T-helper 2 cell treated with Interferon-gamma antibody and Interleukin-4, amounts not matched to agents 100 ng/mL and 5 ng/mL, for 36 hours (primary cell): ENCODE results near the gene TSPAN9. TPM values are rescaled to one million over a fixed set of nuclear protein-coding genes. Genes with fewer than 3 reads are reported as not detected.

Experiments used
- intact Hi-C: fragments of 100-400 bp; cut with micrococcal nuclease; formaldehyde crosslinking; loops from one replicate; pipeline ENCODE4 v1.15.1; 2023
- total RNA-seq: library from RNA; stranded (reverse); gene quantifications from 2 replicates; pipeline ENCODE4 v1.2.3, GENCODE V29; 2022

Gene TSPAN9
- total RNA-seq, 1 donor from 2014 or later, result not detected

DNA sequence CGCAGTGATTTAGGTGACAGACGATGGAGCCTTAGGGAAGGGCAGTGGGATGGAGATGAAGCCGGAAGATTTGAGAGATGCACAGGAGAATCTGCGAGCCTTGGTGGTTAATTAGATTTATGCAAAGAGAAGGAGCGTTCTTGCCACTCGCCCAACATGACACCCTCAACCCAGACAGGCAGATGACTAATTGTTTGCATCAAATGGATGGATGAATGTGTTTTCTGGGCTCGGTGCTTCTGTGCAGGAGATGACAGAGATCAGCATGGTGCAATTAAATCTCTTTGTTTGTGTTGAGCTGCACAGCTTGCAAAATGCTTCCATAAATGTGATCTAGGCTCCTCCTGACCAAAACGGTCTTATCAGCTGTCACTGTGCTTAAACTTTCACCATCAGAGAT is 211.5 kb downstream of the TSPAN9 start:
- intact Hi-C loops, result no loop called here

DNA sequence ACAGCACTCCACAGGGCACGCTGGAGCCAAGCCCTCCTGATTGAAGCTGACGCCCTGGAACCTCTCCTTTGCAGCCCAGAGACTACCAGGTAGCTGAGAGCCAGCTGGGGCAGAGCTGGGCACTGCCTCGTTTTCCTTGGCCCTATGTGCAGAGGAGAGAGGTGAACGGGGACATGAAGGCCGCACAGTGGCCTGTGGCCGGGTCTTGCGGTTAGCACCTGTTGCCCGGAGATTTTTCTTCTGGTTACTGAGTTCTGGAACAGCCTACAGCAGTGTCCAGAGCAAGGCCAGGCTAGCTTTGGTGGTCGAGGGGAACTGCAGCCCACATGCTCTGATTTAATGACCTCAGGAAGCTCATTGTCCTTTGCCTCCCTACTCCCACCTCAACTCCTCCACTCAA is 212.5 kb downstream of the TSPAN9 start:
- intact Hi-C loops, result no loop called here

DNA sequence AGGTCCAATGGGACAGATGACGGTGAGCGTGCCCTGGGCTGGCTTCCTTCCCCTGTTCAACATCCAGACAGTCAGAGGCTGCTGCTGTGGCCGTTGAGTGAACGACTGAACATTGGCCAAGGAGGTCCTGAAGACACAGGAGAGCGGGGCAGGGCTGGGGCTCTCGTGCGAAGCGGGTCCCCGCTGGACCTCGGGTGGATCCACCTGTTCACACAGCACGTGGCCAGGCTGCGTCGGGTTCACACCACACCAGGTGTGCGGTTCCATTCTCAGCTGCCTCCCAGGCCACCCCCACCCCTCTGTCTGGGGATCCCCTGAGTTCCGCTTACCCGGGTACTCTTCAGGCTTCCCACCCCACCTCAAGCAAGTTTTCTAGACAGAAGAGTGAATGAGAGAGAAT is 214.8 kb downstream of the TSPAN9 start:
- intact Hi-C loops, result no loop called here

DNA sequence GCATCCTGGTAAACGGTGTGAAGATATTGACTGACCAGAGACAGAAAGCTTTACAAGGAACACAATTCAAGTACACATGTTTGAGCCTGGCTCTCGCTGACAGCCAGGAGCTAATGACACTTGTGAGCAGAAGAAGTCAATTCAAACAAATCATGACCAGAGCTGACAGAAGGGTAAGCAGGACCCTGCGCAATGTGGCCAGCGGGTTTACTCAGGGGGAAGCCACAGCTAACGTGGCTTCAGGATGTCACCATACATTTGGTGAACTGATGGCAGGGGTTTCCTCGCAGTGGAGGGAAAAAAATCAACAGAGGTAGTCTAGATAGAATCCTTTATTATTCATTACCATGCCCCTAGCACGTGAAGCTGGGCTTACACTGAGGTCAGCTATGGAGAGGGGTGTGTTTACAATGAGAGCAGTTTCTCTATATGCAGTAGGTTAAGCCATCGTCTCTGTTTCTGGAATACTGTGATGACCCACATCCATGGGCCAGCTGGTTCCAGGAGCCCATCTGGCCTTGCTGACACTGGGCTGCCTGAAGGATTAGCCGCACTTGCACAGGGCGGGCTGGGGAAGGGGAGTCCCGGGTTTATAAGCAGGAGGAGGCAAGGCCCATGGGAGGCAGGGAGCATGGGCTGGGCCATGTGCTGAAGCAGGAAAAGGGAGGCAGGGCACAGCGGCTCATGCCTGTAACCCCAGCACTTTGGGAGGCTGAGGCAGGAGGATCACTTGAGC is 215.7 kb downstream of the TSPAN9 start:
- intact Hi-C loops, result no loop called here

DNA sequence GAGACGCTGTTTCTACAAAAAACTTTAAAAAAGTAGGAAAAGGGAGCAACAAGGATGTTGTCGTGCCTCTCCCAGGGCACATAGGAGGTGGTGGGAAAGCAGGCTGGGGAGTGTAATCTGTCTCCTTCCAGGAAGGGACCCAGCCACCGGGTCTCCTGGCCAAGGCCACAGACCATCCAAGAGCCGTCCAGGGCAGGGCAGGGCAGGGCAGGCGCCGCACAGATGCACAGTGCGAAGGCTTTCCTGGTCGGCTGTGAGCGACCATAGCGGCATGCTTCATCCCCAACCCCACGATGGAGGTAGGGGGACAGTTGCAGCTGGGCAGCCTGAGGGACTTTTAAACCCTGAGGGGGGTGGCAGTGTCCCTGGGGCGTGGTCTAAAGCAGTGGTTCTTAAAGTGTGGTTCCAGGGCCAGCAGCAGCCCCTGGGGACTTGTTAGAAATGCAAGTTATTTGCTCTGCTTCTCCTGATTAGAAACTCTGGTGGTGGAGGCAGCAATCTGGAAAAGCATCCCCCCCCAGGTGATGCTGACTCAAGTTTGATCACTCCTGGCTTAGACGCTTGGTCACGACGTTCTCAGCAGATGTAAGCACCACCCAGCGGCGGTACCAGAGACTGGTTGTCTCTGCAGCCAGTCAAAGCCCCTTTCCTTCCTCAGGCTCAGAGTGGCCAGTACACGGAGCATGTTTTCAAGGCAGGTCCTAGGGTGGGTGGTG is 216.4 kb downstream of the TSPAN9 start:
- intact Hi-C loops, result no loop called here

DNA sequence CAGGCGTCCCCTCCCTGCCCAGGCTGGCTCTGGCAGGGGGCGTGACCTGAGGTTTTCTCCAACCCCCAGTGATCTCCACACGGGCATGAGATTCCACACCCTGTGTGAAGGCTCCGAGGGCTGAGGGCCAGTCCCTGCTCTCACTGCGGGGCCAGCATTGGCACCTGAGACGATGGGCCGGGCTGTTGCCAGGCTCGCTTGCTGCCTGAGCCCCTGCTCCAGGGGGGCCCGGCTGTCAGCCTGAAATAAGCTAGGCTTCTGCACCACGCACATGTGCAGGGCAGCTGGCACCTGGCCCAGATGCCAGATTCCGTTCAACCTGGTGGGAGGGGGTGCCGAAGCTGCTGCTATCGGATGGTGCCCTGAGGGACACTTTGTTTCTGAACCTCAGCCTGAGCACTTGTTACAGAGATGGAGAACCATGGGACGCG is 217.3 kb downstream of the TSPAN9 start:
- intact Hi-C loops, result no loop called here

DNA sequence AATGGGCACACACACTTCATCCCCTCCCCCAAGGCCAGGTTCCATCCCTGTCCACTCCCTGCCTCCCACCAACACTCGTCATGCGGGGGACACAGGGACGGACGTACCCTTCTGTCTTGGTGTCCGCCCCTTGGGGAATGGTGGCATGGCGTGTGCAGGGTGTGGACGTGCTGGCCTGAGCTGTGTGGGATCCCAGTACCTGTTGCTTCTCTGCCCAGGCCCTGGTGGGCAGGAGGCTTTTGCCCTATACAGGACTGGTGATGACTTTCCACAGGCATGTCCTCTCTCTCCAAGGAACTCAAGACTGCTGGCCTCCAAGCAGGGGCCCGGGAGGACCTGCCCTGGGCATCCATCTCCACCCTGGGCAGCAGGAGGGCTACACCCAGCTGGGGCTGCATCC is 218.0 kb downstream of the TSPAN9 start:
- intact Hi-C loops, result no loop called here

DNA sequence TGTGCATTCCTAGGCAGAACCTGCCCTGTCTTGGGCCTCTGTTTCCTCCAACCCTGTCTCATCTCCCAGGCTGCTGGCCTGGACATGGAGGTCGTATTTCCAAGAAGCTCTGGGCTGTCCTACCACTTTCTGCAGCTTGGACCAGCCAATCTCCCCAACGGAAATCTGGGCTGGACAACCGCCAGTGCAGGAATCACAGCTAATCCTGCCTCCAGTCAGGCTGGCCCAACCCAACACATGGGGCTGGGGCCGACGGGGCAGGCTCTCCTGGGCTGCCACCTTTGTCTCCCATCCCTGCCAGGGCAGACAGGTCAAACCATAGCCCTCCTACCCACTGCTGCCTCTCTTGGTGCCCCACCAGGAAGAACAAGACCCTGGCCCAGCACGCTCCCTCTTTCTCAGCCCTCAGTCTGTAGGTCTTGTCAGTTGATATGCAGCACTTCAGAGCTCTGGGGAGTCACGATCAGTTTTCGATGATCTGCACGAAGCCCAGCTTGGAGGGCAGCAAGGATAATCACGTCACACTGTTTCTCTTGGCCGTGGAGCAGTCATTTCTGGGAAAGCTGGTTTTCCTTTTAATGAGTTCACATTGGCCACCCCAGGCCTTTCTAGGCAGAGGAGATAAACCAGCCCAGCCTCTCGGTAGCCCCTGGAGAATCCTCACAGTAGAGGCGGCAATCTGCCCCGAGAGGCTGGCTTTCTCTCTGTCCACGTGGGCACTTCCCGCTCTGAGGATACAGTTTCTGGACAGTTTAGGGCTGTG is 218.6 kb downstream of the TSPAN9 start:
- intact Hi-C loops, result no loop called here

DNA sequence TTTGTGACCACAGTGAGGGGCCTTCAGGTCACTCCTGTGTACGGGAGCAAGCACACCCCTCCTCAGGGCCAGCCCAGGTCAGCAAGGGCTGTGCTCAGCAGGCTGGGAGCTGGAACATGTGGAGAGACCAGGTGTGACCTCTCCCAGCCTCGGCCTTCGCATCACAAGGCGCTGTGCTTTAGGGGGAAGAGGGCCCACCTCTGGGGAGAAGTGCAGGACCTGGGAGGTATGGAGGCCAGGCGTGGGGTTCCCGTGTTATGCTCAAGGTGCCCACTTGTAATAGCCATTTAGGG is 219.2 kb downstream of the TSPAN9 start:
- intact Hi-C loops, result no loop called here

DNA sequence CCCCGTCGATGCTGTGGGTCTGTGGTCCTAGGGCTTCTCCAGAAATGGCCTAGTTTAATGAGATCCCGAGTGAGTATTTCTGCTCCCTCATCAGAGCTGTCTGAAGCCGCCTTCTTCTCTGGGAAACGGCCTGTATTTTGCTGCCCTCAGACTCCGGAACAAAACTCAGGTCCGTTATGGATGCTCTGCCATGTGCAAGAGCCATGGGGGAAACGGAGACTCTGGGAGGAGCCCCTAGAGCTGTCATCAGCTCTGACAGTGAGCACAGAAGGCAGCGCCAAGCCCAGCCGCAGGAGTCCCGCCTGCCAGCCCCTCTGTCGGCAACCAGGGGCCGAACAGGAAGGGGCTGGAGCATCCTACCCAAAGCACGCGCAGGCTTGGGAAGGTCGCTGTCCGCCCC is 221.4 kb downstream of the TSPAN9 start:
- intact Hi-C loops, result no loop called here

DNA sequence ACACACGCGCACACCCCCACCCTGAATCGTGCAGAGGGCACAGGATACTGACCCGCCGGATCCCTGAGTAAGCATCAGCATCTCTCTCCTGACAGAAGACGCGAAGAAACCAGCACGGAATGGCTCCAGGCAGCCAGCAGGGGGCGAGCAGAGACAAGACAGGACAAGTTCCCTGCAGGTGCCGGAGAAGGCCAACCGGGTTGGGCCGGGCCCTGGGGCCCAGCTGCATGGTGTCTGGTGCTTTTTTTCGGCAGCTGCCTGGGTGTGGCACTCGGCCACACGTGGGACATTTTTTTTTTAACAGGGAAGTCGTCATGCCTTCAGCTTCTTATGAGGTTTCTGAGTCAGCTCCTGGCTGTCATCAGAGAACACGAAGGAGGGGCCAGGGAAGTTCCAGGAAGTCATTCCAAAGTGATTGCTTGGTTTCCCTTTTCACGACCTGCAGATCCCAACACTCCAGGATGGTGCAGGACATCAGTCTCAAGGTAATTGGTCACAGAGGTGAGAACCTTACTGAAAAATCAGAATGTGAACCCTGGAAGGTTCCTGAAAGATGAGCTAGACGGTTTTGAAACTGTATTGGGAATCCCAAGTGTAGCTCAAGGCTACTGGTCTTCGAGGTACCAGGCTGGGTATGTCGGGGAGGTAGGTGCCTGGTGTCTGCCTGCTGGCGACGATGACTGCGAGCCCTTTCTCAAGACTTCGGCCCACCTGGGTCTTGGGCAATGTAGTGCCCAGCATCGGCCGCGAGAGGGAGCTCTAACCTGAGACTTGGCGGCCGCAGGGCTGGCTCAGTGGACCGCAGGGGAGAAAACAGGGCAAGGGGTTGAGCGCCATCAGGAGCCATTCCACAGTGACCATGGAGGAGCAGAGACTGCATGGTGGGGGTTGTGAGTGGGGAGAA is 223.0 kb downstream of the TSPAN9 start:
- intact Hi-C loops, result loop anchor here (1.0 to 10.0 kb wide), 2 partner anchors 345 to 477 kb away; no protein-coding TSS in a partner anchor

DNA sequence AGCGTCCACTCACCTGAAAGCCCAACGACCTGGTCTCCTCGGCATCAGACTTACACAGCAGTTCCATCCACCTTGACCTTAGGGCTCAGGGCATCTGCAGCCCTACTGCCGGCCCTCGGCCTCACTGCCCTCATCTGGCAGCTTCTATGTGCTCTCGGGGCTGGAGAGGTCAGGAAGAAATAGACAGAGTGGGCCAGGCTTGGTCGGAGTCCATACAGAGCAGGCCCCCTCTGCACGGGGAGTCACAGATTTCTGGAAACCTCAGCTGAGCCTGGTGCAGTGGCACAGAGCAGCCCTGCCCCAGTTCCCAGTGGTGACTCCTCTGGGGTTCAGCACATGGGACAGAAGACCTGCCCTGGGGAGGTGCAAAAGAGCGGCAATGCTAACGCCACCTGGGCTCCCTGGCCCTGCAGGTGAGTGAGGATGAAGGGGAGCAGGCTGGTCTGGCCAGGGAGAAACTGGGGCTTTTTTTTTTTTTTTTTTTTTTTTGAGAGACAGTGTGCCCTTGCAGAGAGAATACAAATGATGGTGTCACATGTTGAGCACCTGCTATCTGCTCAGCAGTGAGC is 223.7 kb downstream of the TSPAN9 start:
- intact Hi-C loops, result loop anchor here (1.0 to 10.0 kb wide), 2 partner anchors 344 to 476 kb away; no protein-coding TSS in a partner anchor

DNA sequence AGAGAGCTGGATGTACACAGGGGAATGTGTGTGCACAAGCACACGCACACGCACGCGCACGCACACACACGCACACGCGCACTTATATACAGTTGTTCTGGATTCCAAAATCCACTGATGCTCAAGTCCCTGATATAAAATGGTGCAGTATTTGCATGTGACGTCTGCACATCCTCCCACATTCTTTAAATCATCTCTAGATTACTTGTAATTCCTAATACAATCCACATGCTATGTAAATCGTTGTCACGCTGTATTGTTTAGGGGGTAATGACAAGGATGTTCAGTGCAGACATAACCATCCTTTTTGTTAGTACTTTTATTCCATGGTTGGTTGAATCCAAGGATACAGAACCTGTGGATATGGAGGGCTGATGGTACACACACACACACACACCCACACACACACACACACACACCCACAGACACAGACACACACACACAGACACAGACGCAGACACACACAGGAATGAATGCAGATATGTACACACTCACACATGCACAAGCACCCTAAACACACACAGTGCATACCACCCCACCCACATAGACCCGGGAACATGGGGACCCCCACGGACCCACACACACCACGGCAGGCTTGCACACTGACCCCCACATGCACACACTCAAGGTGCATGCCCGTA is 225.3 kb downstream of the TSPAN9 start:
- intact Hi-C loops, result loop anchor here (10.0 kb wide), 1 partner anchor 342 kb away; no protein-coding TSS in a partner anchor

DNA sequence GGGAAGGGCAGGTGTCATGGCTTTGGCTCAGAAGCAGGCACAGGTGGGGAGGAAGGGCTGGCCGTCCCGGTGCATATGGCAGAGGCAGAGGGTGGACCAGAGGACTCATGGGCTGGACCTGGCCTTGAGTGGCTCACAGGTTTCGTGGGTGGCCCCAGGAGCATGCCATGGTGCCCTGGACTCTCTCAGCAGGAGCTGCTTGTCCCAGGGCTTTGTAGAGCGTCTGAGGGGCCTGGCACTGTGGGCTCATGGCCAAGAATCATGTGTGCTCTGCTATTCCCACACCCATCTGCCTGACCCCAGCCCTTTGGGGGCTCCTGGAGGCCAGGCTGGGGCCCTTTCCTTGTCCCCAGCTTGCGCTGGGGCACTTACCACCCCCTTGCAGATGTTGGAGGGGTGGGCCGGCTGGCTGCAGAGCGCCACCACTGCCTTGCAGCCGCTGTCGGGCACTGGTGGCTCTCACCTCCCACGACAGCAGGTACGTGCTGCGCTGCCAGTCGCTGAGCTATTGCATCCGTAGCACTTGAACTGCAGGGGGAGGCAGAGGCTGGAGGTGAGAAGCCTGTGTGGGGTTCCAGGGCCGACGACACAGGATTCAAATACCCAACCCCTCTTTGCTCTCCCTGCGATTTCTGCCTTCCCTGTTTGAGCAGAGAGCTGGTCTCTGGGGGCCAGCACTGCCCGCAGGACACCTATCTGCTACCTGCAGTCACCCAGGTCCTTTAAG is 226.4 kb downstream of the TSPAN9 start:
- intact Hi-C loops, result loop anchor here (10.0 kb wide), 1 partner anchor 341 kb away; no protein-coding TSS in a partner anchor

DNA sequence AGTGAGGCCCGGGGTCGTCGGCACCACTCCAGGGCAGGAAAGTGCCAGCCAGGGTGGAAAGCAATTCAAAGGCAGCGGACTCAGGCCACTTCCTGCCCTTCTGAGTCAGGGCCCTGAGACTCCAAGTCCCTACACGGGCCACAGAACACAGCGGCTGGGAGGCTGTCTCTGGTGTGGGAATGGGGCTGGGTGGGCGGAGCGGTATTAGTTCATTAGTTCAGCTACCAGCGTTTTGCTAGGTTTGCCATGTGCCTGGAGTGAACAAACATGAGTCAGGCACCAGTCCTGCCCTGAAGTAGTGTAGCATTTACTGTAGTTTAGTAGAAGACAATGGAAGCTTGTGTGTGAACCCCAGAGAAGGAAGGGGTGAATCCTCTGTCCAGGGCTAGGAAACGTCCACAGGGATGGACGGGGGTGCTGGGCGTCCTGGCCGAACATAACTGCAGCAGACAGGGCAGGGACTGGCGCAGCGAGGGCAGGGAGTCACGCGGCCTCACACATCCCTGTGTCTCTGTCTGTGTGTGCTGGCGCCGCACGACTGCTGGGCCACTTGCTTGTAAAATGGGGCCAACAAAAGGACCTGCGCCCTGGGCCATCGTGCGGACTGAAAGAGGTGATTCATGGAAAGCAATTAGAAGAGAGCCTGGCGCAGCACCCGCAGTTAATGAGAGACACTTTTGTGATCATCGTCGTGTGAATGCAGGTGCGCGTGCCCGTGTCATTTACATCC is 227.4 kb downstream of the TSPAN9 start:
- intact Hi-C loops, result loop anchor here (10.0 kb wide), 1 partner anchor 340 kb away; no protein-coding TSS in a partner anchor

DNA sequence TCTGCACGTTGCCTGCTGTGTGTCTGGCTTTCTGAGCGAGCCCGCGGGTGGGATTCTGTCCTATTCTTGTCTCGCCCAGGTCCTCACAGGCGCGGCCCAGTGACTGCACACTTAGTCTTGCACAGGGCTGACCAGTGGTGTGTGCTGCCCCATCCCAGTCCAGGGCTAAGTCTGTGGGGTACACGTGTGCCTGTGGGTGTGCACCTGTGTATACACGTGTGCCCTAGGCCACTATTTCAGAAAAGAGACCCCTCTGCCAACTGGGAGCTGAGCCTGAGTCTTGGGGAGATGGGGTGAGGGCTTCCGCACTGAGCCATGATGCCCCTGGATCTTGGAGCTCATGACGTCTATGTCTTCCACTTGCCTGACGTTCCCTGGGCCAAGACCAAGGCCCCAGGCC is 228.3 kb downstream of the TSPAN9 start:
- intact Hi-C loops, result loop anchor here (10.0 kb wide), 1 partner anchor 339 kb away; no protein-coding TSS in a partner anchor

DNA sequence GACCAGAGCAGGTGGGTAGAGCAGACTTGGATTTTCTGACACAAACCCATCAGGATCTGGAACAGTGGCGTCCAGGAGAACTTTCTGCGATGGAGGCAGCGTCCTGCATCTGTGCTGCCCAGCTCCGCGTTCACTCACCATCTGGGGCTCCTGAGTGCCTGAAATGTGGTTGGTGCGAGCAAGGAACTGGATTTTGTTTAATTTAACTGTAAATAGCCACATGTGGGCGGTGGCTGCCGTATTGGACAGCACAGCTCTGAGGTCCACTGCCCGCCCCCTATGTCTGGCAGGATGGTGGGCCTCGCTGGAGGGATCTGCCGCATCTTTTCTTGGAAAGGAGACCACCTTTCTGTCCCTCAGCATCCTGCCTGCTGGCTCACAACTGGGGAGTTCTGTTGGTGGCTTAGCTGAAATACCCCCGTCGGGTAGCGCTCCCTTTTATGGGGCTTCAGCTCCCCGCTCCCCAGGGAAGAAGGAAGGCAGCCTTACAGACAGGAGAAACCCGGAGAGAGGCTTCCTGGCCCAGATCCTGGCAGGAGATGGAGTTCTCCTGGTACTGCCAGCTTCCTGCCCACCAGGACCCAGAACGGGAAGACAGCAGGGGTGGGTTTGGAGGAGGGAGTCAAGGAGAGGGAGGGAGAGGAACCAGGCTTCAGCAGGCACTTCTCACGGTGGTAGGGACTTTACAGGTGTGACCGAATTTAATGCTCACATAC is 228.9 kb downstream of the TSPAN9 start:
- intact Hi-C loops, result loop anchor here (10.0 kb wide), 1 partner anchor 339 kb away; no protein-coding TSS in a partner anchor

DNA sequence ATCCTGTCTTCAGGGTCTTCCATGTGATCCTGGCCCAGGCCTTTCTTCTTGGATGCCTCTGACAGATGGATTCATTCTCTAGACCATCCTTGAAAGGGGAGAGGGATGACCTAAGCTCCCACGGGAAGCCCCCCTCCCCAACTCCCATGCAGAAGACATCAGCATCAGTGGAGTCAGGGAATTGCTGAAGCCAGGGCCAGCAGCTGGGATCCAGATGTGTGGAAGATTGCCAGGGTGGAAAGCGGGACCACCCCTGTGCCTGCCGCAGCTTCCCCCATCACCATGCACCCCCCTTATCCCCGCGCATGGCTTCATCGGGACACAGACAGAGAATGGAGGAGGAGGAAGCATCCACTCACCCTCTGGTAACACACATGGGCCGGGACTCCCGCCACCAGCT is 230.2 kb downstream of the TSPAN9 start:
- intact Hi-C loops, result loop anchor here (10.0 kb wide), 1 partner anchor 337 kb away; no protein-coding TSS in a partner anchor
